GM18909 (cell line): ENCODE measurements around the gene FOXD2.

Source experiments
- ATAC-seq: cut with Tn5 transposase; IDR thresholded peaks from one replicate; pipeline ENCODE4 v1.9.1; 2021; ENCODE audit warnings: mild to moderate bottlenecking; ENCODE audit not compliant: unreplicated experiment, poor library complexity

Gene FOXD2

DNA sequence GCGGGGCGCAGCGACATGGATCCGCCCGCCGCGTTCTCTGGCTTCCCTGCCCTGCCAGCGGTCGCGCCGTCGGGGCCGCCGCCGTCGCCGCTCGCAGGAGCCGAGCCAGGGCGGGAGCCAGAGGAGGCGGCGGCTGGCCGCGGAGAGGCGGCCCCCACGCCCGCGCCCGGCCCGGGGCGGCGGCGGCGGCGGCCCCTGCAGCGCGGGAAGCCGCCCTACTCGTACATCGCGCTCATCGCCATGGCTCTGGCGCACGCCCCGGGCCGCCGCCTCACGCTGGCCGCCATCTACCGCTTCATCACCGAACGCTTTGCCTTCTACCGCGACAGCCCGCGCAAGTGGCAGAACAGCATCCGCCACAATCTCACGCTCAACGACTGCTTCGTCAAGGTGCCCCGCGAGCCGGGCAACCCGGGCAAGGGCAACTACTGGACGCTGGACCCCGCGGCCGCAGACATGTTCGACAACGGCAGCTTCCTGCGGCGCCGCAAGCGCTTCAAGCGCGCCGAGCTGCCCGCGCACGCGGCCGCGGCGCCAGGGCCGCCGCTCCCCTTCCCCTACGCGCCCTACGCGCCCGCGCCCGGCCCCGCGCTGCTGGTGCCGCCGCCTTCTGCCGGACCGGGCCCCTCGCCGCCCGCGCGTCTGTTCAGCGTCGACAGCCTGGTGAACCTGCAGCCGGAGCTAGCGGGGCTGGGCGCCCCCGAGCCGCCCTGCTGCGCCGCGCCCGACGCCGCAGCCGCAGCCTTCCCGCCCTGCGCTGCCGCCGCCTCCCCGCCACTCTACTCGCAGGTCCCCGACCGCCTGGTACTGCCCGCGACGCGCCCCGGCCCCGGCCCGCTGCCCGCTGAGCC is 21.3 kb upstream of the FOXD2 start:
- no peak for ATAC-seq

DNA sequence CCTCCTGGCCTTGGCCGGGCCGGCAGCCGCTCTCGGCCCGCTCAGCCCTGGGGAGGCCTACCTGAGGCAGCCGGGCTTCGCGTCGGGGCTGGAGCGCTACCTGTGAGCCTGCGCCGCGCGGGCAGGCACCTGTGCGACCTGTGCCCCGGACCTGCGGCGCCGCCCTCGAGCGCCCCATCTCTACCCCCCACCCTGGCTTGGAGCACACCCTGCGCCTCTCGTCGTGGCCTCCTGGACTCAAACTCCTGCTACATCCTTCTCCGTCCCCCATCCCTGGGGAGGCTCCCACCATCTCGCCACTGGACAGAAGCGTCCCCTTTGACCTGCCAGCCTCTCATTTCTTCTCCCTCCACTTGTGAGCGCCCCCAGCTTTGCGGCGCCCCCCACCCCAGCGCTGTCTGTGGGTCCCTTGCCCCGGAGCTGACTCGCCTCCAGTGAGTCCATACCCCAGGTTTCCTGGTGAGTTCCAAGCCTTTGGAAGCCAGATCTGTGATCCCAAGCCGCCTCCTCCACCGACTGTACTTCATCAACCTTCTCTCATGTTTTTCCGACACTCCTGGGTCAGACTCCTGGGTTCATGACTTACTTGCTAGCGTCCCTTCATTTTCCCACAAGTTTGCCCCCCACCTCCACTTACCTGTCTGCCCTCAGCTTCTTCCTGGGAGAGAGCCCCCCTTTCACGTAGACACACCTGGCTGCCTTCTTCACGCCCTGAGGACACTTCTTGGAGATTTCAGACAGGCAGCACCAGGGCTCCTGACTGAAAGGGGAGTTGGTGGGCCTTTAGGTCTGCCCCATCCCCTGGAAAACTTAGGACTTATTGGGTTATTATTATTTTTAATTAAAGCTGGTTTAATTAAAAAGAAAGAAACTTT is 20.4 kb upstream of the FOXD2 start:
- no peak for ATAC-seq

DNA sequence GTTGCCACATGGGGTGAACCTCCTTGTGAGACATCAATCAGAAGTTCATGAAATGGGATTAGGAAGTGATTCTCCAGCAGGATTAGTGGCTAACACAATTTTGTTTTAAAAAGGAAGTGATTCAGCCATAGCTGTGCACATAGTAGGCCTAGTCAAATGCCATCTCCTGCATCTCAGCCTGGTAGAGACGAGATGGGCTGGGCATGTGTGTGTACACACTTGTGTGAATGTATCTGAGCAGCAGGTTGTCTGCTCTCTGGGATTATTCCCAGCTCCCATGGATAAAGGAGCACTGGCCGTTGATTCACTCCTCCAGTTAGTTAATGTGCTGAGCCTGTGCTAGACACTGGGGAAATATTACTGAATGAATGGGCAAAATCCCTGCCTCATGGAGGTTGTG is 19.7 kb upstream of the FOXD2 start:
- no peak for ATAC-seq

DNA sequence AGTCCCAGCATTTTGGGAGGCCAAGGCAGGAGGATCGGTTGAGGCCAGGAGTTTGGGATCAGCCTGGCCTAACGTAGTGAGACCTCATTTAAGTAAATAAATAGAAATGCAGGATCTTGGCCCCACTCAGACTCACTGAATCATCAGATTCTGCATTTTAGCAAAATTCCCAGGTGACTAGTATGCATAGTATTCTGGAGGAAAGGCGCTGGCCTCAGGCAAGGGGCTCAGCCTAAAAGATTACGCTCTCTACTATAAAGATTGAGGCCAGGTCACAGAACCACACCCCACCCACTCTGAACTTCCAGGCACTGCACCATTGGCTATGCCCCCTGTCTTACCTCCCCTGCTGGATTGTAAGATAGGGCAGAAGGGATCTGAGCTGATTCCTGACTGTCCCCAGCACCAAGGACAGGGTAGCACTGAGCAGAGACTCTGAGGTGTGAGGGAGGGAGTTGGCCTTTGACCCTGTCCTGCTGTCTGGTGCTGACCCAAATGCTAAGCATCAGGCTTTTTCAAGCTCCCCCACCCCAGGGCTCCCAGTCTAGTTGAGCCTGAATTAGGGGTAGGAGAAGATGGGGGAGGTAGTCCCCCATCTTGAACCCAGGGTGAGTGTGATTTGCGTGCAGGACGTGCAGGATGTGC is 19.0 kb upstream of the FOXD2 start:
- no peak for ATAC-seq

DNA sequence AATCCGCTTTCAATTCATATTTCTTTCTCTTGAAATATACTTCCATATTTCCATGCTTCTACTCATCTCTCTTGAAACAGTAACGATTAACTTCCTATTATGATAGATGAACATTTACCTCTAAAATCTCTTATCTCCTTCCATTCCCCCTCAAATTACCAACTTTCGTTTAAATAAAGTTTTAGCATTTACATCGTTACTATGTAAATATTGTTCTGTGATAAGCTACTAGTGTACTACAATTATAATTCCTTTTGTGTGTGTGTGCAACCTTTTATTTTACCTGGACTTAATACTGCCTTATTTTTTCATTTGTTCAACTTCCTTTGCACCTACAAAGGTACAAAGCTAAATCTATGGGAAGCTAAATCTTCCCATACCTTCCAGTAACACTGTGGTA is 17.3 kb upstream of the FOXD2 start:
- ATAC-seq: no peak

DNA sequence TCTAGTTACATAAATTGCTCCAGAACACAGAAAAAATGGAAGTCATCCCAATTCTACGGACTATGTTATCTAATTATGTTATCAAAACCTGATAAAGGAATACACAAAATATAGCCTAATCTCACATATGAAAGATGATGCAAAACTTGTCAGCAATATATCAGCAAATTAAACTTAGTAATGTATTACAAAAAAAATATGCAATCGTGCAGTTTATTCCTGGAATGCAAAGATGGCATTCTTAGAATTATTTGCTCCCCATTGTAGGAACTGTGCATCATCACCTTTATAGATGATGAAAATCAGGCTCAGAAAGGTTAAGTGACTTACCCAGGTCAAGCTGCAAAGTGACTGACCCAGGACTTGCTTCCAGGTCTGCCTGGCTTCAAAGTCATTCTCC is 14.0 kb upstream of the FOXD2 start:
- ATAC-seq: no peak

DNA sequence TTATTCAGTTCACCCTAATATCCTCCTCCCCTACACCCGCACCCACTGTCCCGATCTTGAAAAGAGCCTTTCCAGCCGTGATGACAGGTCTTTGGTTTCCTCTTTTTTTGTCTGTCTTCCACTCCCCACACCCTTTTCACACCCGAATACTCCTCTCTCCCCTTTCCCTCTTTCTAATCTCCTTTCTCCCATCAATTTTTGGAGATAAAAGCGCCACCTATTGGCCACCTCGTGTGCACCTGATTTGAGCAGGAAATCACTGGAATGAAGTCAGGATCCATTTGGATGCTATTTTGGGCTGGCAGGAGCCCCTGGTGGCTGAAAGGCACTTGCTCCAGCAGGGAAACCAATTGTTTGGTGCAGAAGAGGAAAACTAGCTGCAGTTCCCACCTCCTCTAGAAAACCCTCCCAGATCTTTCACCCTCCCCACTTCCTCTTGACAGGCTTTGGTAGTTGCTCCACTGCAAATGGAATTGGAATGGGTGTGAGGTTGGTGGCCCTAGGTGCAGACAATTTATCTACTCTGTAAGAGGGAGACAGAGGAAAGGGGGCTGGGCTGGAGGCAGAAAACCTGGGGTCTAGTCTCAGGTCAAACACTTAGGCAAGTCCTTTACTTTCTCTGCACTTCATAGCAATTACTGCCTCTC is 13.4 kb upstream of the FOXD2 start:
- no peak for ATAC-seq

DNA sequence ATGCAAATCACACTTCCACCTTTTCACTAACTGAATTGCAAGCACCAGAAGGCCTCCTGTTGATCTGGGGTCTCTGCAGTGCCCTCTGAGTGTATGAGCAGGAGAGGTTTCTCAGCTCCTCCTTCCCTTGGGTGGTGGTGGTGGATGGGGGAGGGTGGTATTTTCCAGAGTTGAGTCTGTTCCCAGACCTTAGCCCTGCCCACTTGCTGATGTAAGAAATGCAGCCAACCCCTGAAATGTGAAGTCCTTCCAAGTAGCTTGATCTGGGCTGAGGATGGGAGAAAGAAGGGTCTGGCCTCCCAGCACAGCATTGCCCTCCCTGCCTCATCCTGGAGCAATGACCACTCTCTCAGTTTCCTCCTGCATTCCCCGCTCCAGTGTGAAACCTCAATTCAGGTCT is 6.3 kb upstream of the FOXD2 start:
- no peak for ATAC-seq

DNA sequence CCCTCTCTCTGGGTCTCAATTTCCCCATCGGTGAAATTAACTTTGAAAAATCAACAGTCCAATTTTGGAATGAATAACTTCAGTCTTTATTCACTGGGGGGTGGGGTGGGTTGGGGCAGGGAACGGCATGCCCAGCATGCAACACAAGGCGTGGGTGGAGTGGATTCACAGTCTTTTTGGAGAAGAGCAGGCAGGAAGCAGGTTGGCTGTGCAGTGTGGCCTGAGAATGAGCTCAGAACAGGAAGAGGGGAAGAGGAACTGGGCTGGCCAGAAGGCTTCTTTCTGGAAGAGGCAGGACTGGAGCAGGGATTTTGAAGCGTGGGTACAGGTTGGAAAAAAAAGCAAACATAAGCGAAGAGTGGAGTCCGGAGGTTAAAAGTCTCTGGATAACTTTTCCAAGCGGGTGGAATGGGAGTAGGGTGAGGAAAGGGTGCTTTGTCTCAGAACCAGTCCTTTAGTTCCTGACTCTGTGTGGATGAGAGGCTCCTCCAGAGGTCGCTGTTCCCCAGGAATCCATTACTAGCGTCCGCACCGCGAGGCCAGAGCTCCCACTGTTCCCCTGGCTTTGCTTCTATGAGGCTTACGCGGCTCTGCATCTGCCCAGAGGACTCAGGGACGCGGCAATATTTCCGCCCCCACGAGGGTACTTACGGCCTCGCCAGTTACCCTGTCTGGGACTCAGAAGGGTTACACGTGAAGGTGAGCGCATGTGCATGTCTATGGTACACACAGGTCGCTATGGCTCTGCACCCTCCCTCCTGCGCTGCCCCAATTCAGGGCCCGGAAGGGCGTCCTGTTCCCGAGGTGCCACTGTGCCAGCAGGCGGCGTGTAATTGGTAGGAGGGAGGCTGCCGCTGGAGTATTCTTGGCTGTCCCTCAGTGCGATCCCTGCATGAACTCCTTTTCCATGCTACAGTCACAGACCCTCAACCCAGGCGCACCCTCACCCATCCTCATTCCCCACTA is 5.5 kb upstream of the FOXD2 start:
- peak; percentile 46 for ATAC-seq

DNA sequence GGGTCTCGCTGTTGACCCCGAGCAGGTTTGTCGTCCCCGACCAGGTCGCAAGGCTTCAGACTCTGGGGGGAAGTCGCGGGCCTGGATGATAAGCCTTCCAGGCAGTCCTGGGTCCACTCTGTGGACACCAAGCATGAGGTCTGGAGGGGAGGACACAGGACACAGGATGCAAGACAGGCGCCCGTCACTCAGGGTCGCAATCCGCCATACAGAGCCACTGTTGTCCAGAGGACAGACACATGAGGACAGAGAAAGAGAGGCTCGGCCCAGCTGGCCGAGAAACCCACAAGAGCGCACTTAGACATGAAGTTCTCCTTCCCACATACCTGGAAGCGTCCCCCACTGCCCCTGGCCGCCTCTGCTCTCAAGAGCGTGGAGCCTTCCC is 4.8 kb upstream of the FOXD2 start:
- no peak for ATAC-seq

DNA sequence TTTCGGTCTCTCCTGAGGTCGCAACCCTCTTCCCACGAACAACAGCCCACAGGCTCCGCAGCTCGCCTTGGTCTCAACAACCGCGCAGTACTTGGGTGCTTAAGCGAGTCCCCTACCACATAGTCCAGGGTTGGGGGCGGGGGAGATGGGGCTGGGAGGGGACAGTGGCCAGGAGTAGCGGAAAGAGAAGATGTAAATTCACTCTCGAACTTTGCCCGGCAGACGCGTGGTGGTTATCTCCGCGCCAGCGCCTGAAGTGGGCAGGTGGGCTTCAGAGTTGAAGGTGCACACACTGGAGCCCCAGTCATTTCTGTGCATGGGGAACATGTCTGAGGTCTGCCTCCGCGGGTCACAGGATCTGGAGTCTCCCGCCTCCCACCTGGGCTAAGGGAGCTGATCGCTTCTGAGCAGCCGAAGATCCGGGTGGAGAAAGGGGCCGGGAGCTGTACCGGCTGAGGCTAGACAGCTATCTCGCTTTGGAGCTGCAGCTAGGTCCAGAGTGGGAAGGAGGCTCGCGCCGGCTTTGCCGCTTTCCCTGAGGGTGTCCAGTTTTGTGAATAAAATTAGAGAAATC is 4.3 kb upstream of the FOXD2 start:
- no peak for ATAC-seq

DNA sequence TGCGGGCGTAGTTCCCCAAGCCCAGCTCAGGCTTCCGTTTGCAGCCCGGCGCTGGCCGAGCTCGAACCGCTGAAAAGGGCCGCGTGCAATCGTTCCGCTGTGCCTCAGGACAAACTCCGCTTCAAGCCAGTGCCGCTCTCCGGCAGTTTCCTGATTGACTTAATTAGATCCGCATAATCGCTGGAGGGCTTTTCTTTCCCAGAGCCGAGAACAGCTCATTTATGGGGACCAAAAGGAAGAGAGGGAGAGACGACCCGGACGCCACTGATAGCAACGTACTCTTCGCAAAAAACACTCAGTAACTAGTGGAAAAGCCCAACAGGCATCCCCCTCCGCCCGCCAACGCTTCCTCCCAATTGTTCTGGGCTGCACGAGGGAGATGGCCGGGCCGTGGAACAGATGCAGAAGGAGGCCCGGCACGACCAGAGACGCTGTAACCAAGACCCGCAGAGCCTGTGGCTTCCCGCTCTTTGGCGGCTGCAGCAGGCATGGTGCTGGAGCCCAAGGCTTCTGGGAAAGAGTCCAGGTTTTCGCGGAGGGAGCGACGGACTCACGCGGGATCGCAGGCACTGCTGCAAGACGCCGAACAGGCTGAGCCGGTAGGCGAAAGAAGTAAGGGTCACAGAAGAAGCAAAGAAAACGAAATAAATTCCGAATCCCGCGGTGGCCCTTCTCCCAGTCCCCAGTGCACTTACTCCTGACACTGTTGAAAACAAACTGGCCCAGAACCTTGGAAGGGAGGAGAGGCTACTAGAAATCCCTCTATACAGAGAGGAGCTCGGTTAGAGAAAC is 3.6 kb upstream of the FOXD2 start:
- no peak for ATAC-seq

DNA sequence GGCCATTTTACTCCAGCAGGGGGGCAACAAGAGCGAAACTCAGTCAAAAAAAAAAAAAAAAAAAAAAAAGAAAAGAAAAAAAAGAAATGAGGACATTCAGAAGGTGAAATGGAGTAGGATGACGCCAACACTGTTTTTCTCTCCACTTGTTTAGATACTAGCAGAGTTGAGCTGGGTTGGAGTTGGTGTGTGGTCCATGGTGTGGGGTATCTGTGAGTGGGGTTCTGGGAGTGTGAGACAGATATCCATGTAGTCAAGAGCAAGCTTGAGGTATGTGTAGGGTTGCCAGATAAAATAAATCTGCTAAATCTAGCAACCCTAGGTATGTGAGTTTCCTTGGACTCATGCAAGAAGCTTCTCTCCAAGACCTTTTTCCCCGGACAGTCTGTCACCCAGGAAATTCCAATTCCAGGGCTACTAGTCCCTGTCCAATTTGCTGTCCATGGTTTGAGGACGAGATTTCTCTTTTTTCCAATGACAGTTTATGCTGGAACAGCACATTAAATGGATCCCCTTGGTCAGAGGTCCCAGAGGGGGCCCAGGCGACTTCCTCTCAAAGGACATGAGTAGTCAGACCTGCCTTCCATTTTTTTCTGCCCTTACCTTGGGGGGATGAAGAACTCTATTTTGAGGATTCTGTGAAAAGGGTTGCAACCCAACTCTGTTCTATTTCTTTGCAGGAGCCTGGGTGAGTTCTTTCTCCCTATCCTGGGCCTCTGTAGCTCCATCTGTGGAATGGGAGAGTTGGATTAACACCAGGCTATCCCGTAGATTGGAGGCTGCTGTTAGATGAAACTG is 2.1 kb upstream of the FOXD2 start:
- ATAC-seq: no peak

DNA sequence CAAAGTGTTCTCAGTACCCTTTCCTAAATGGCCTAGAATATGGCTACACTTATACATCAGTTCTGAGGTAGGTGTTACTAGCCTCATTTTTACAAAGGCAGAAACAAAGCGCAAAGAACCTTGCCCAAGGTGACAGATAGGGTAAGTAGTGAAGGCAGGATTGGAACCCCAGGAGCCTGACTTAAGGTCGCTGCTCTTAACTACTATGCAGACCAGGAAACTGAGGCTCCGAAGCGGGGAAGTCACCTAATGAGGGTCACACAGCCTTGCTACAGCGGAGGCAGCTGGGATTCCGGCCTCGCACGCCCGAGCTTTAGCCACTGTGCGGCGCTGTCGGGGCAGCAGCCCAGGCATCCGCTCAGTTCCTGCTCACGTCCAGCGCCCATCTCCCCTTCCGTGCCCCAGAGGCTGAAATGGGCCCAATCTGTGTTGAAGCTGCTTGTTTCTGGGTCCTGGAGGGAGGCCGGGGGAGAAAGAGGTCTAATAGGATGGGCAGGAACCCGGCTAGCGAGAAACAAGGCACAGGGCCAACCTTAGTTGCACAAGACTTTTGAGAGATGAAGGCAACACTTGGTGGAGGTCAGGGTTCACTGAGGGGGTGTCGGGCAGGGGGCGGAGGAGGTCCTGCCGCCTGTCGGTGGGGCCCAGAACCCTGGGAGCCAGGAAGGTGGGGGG is 1.4 kb upstream of the FOXD2 start:
- peak; percentile 56 for ATAC-seq

DNA sequence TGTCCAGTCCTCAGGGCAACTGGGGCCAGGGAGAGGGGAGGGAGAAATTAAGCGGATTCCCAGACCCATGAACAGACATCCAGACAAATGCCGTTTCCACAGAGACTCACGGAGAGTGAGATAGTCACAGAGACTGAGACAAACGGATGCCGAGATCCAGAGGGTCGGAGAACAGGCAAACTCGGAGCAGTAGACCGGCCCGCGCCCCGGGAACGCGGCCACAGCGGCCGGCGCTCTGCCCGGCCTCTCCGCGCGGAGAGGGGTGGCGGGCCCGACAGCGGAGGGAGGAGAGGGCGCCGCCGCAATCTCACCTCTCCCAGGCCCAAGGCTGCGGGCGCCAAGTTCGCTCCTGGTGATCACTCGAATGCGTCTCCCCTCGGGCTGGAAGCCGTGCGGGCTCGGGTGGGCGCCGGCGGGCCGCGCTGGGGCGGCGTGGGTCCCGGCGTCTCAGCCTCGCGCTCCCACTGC is 831 bp upstream of the FOXD2 start:
- ATAC-seq: peak; percentile 15

DNA sequence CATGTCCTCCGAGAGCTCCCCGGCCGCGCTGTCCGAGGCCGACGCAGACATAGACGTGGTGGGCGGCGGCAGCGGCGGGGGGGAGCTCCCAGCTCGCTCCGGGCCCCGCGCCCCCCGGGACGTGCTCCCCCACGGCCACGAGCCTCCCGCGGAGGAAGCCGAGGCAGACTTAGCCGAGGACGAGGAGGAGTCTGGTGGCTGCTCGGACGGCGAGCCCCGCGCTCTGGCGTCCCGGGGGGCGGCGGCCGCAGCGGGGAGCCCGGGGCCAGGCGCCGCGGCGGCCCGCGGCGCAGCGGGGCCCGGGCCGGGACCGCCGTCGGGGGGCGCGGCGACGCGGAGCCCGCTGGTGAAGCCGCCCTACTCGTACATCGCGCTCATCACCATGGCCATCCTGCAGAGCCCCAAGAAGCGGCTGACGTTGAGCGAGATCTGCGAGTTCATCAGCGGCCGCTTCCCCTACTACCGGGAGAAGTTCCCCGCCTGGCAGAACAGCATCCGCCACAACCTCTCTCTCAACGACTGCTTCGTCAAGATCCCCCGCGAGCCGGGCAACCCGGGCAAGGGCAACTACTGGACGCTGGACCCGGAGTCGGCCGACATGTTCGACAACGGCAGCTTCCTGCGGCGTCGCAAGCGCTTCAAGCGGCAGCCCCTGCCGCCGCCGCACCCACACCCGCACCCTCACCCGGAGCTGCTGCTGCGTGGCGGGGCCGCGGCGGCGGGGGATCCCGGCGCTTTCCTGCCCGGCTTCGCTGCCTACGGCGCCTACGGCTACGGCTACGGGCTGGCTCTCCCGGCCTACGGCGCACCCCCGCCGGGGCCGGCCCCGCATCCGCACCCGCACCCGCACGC is 547 bp downstream of the FOXD2 start:
- ATAC-seq: no peak
